Ascending aorta (tissue), 2 donors: Measurements from ENCODE around the gene MAP3K1. TPM values are rescaled to one million over a fixed set of nuclear protein-coding genes. Genes with fewer than 3 reads are reported as not detected.

ENCODE experiments used
- DNase-seq, 2 donors: peaks; one replicate each; pipeline ENCODE4 v3.0.0-alpha.2; 2019; ENCODE audit warnings: low spot score in 2 of 2
- H3K27ac ChIP-seq, 2 donors: fragments of 200-600 bp; sonication (generic); one replicate each; pipeline ENCODE4 v1.5.1; 2016 to 2017; ENCODE audit warnings: mild to moderate bottlenecking in 1 of 2
- H3K27me3 ChIP-seq: fragments of 200-600 bp; sonication (generic); one replicate; pipeline ENCODE4 v1.5.1; 2017
- H3K36me3 ChIP-seq, 2 donors: fragments of 200-600 bp; sonication (generic); one replicate each; pipeline ENCODE4 v1.5.1; 2016
- H3K4me1 ChIP-seq, 2 donors: fragments of 200-600 bp; sonication (generic); one replicate each; pipeline ENCODE4 v1.5.1; 2016 to 2017; ENCODE audit warnings: mild to moderate bottlenecking in 1 of 2
- H3K4me3 ChIP-seq, 2 donors: fragments of 200-600 bp; sonication (generic); one replicate each; pipeline ENCODE4 v1.5.1; 2016 to 2017; ENCODE audit warnings: mild to moderate bottlenecking in 1 of 2
- H3K9me3 ChIP-seq, 2 donors: fragments of 200-600 bp; sonication (generic); one replicate each; pipeline ENCODE4 v1.5.1; 2016
- intact Hi-C: fragments of 100-400 bp; cut with DNase I; formaldehyde crosslinking; loops from one replicate; pipeline ENCODE4 v1.15.1; 2023
- total RNA-seq: library from RNA; depleted of rRNA; stranded (reverse); fragments of >200 nt; gene quantifications from one replicate; pipeline ENCODE4 v1.1.0, GENCODE V29; 2016
- TF ChIP-seq, protein P1 (sequence below), 3 experiments: fragments of 200-600 bp in 2 of 3; fragments of 450-650 bp in 1 of 3; sonication (generic) in 2 of 3; IDR thresholded peaks; one replicate each; pipeline ENCODE4 v1.5.1; 2016 to 2019; ENCODE audit warnings: antibody characterized with exemption in 3 of 3, mild to moderate bottlenecking in 1 of 3, moderate library complexity in 1 of 3

Gene MAP3K1
- total RNA-seq, 1 donor from 2014 or later: 14.7 TPM

DNA sequence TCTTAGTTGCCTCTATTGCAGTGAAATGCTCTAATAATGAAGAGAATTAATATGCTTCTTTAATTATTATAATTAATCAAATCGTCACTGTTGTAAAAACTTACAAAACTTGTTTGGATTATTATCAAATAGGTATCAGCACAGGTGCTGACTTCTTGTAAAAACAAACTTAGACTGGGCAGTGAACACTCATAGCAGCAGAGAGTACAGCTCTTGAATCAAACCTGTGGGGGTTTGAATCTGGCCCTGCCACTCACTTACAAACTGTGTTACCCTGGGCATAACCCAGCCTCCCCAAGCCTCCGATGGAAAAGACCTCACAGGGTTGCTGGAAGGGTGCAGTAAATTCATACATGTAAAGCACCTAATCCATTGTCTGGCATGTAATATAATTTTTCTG, 35.1 kb downstream of the MAP3K1 start:
- no peaks in the 10 kb centered on the region for H3K36me3 ChIP-seq
- H3K27ac ChIP-seq: no peak overlapping the region
- H3K9me3 ChIP-seq: no peaks in the 10 kb centered on the region
- no peak overlapping the region for H3K4me3 ChIP-seq
- DNase-seq: no peak
- peaks cover 4 to 25% of the 10 kb centered on the region in 2 donors for H3K4me1 ChIP-seq
- TF ChIP-seq, protein P1, sequence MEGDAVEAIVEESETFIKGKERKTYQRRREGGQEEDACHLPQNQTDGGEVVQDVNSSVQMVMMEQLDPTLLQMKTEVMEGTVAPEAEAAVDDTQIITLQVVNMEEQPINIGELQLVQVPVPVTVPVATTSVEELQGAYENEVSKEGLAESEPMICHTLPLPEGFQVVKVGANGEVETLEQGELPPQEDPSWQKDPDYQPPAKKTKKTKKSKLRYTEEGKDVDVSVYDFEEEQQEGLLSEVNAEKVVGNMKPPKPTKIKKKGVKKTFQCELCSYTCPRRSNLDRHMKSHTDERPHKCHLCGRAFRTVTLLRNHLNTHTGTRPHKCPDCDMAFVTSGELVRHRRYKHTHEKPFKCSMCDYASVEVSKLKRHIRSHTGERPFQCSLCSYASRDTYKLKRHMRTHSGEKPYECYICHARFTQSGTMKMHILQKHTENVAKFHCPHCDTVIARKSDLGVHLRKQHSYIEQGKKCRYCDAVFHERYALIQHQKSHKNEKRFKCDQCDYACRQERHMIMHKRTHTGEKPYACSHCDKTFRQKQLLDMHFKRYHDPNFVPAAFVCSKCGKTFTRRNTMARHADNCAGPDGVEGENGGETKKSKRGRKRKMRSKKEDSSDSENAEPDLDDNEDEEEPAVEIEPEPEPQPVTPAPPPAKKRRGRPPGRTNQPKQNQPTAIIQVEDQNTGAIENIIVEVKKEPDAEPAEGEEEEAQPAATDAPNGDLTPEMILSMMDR (IDR thresholded peaks at IDR 0.05): no peak
- H3K27me3 ChIP-seq: no peaks in the 10 kb centered on the region
- intact Hi-C loops: no loop called here

DNA sequence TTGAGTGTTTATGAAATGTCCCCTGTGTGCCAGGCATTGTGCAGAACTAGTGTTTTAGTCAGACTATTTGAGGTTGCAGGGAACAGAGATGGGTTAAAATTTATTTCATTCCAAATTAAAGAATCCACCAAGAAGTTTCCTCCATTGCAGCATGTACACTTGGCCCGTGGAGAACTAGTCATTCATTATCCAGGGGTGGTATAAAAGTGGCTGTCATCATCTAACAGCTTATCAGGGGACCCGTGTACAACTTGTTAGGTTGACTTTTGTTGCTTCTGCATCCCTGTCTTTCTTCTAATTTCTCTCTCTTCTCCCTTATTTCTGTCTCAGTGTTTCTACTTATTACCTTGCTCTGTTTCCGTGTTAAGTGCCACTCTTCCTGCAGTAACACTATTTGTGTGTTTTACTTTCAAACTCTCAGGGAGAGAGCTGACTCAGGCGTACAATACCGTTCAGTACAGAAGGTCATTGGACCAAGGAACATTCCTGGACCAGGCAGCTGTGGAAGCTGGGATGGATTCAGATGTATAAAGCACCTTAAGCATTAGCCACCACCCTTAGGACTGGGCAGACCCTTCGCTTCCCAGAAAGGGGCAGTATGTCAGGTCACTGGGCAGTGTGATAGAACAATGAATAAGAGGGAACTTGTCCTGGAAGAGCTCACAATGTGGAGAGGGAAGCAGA, 36.1 kb downstream of the MAP3K1 start:
- Histone ChIP-seq H3K36me3 (no peaks in the 10 kb centered on the region), H3K27ac (no peak overlapping the region), H3K4me3 (peak overlapping the region; percentile 4 to 27), H3K9me3 (no peaks in the 10 kb centered on the region), H3K4me1 (peaks cover 4 to 29% of the 10 kb centered on the region in 2 donors), H3K27me3 (no peaks in the 10 kb centered on the region)
- TF ChIP-seq, protein P1 (IDR thresholded peaks at IDR 0.05): no peak
- intact Hi-C loops: no loop called here
- DNase-seq: no peak

DNA sequence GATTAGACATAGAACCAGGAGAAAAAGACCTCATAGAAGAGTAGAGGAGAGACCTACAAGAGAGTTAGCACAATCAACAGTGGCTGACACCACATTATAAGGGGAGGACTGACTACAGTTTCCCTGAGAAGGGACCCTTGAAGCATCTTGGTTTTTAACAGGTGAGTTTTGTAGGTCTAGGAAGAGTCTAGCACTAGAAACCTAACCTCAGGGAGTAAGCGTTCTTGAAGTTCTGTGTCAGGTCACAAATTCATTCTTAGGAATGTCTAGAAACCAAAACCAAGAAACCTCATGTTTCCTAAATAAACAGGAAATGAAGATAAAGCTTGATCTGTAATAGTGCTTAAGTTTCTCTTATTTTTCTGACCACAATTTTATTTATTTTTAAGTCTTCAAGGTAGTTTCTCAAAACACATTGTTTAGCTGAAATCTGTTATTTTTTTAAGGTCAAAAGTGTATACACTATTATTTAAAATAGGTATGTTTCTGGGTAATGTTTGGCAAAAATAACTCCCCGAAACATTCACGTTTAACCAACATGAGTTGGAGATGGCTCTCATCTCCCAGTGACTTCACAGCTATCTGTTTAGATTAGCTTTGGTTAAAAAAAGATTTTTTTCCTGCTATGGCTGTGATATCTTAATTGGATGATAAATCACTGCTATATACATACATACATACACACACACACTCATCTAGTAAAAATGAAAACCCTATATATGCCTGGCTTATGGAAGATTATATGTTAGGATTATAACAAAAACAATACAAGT, 37.1 kb downstream of the MAP3K1 start:
- TF ChIP-seq, protein P1 (IDR thresholded peaks at IDR 0.05): no peak
- DNase-seq: no peak
- Histone ChIP-seq H3K27me3 (no peaks in the 10 kb centered on the region), H3K27ac (no peak overlapping the region), H3K4me3 (no peak overlapping the region), H3K4me1 (peaks cover 4 to 28% of the 10 kb centered on the region in 2 donors), H3K36me3 (no peaks in the 10 kb centered on the region), H3K9me3 (no peaks in the 10 kb centered on the region)
- intact Hi-C loops: no loop called here

DNA sequence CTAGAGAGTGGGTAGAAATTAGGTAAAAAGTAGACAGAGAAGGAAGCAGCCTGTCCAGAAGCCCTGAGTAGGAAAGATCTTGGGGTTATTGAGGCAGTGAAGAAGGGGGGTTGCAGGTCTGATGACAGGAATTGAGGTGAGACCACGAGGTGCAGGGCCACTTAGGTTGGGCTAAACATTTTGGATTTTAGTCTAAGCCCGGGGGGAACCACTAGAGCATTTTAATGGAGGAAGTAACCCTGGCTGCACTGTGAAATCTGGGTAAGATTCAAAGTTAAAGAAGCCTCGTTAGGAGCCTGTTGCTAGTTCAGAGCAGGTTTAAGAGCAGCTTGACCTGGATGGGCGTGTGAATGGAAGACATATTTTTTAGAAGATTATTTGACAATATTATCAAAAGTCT, 38.3 kb downstream of the MAP3K1 start:
- peaks cover 4 to 28% of the 10 kb centered on the region in 2 donors for H3K4me1 ChIP-seq
- no peak for DNase-seq
- no peak overlapping the region for H3K4me3 ChIP-seq
- intact Hi-C loops: no loop called here
- TF ChIP-seq, protein P1 (IDR thresholded peaks at IDR 0.05): no peak
- H3K9me3 ChIP-seq: no peaks in the 10 kb centered on the region
- H3K36me3 ChIP-seq: no peaks in the 10 kb centered on the region
- no peak overlapping the region for H3K27ac ChIP-seq
- no peaks in the 10 kb centered on the region for H3K27me3 ChIP-seq

DNA sequence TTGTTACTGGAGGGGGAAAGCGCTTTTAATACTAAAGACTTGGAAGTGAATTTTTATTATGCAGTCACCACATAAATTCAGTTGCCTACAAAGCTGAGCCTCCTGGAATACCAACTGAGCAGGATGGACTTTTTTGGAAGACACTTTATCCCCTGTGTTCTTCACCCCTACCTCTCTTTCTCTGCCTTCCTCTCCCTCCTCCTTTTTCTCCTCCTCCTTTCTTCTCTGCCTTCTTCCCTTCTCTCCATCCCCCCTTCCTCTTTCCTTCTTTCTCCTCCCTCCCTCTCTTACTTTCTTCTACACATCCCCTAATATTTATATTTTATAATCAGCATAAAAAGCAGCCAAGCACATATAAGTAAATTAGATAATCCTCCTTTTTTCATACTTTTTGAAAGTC, 39.6 kb downstream of the MAP3K1 start:
- no peaks in the 10 kb centered on the region for H3K9me3 ChIP-seq
- TF ChIP-seq, protein P1 (IDR thresholded peaks at IDR 0.05): no peak
- no peak for DNase-seq
- H3K36me3 ChIP-seq: peaks cover 0 to 4% of the 10 kb centered on the region in 2 donors
- no peak overlapping the region for H3K4me3 ChIP-seq
- no peak overlapping the region for H3K27ac ChIP-seq
- intact Hi-C loops: no loop called here
- peaks cover 4 to 28% of the 10 kb centered on the region in 2 donors for H3K4me1 ChIP-seq
- H3K27me3 ChIP-seq: no peaks in the 10 kb centered on the region
